Left cardiac atrium (tissue), 4 donors: ENCODE results near the gene ITPA. TPM values are rescaled to one million over a fixed set of nuclear protein-coding genes. Genes with fewer than 3 reads are reported as not detected.
"Not testable (repeated sequence)": the region's sequence is repeated elsewhere in the genome, so short reads cannot be mapped to it uniquely, and the experiment has no call there.

ENCODE experiments used
- ATAC-seq, 2 donors: fragments of 200-7000 bp; cut with Tn5 transposase; one replicate each; pipeline ENCODE4 v1.9.1; 2020; ENCODE audit warnings: mild to moderate bottlenecking in 2 of 2, moderate library complexity in 2 of 2
- DNase-seq: peaks from one replicate; pipeline ENCODE4 v3.0.0-alpha.2; 2020
- intact Hi-C, 2 donors: fragments of 100-400 bp; cut with DNase I; formaldehyde crosslinking; loops; one replicate each; pipeline versions ENCODE4 v1.14.1 to v1.15.1; 2022 to 2023
- total RNA-seq, 2 donors: library from RNA; stranded (reverse); fragmentation: NEBNext Ultra II Directional; extraction: Animal tissue kit (Norgen Biotek cat#: 25700); gene quantifications; one replicate each; pipeline ENCODE4 v1.2.1, GENCODE V29; 2021
- donor health status: DM: no; HTN: yes; CAD: no.
- donor health status: DM: no; HTN: yes; CAD: no; lungs with severe emphysema.
- donor health status: DM: yes; HTN: yes; CAD: no.
- donor health status: Dilated cardiomyopathy.

The ITPA gene
- total RNA-seq, 2 donors from 2014 or later: 18.7 to 25.7 TPM

- DNase-seq: no peak
- intact Hi-C loops: no loop called here
- ATAC-seq: no peak
These were observed 15.3 kb upstream of the ITPA start for GRCh38 chr20:3193806-3194616.

GRCh38 chr20:3194617-3195280 is 14.5 kb upstream of the ITPA start:
- ATAC-seq (no peak), DNase-seq (no peak)
- intact Hi-C loops: no loop called here

- DNase-seq: no peak
- no peak for ATAC-seq
These were observed 13.6 kb upstream of the ITPA start for GRCh38 chr20:3195590-3196237.

DNA sequence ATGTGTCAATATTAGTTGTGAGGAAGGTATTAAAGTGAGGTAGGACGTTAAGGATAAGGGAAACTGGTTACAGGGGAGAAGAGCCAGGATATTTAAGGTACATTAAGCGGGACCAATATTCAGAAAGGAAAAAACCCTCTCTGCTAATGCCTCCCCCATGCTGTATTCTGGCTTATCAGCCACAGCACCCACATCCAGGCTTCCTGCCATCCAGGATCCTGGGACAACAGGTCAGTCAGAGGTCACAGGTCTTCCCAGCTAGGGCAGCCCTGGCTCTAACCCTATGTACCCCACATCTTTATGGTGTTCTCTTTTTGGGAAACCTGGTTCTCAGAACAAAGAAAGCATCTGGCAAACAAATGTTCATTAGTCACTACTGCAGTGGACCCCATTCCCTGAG is 10.1 kb upstream of the ITPA start:
- DNase-seq: no peak
- intact Hi-C loops: no loop called here
- ATAC-seq: no peak

More at GRCh38 chr20:3195590-3196237, 13.6 kb upstream of the ITPA start:
- intact Hi-C loops: no loop called here

DNA sequence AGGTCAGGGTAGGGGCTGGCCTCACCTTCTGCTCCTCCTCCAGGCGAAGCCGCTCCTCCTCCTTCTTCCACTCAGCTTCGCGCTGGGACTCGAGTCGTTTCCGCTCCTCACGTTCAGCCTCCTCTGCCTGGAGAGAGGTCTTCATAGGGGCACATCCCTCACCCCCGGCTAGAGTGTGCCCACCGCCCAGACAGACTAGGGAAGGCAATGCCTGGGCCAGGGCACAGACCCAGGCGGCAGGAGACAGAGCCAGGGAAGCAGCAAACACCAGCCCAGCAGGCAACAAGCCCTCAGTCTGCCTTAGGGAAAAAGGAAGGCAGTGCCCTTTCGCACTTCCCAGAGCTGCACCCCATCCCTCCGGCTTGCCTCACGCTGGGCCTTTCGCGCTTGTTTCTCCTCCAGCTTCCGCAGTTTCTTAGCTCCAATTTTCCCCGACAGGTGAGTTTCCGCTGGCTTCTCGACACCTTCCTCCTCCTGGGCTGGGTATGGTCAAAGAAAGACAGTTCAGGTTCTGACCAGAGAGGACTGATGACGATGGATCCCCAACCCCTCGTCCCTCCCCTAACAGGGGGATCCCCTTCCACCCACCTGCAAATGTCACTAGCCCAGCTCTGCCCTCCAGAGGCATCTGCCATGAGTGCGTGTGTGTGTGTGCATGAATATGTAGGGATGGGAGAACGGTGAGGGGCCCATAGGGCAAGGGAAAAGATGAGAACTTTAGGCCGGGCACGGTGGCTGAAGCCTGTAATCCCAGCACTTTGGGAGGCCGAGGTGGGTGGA is 9.1 kb upstream of the ITPA start:
- intact Hi-C loops: no loop called here
- no peak for ATAC-seq
- no peak for DNase-seq

- intact Hi-C loops: no loop called here
- no peak for ATAC-seq
- DNase-seq: no peak
These were observed 6.4 kb upstream of the ITPA start for GRCh38 chr20:3202965-3203314.

- ATAC-seq: peak; percentile 18 to 38
- intact Hi-C loops: no loop called here
- no peak for DNase-seq
These were observed 5.8 kb upstream of the ITPA start for GRCh38 chr20:3203315-3204123.

DNA sequence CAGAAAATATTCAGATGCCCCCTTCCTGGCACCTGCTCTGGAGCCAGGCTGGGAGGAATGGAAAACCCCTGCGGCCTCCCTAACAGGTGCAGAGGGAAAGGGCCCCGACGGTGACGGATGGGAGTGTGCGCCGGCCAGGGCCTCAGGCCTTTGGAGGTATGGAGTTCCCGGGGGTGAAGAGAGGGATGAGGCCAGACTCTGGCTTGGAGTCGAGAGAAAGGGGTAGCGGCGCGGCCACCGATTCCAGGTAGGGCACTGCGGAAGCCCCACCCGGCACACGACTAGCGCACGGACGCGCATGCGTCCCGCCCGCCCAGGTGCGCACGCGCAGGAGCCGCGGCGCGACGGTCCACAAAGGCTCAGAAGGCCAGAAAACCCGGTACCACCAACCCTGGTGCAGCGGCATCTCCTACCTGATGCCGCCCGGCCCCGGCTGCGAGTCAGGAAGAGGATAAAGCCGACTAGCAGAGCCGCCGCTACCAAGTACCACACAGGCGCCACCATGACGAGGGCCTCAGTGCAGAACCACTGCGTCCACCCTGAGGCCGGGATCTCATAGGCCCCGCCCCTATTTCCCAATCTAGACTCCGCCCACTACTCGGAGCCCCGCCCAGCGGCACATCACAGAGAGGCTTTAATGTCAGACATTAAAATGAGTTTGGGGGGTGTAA is 5.0 kb upstream of the ITPA start, which contains the start of gene DDRGK1:
Gene DDRGK1, minus strand, starts transcription at position 559 of the 671 bp plus-strand sequence. Its CDS starts 55 bp downstream, at position 504.
- intact Hi-C loops: no loop called here
- DNase-seq (peak; percentile 89), ATAC-seq (peak; percentile 96)

- no peak for ATAC-seq
- intact Hi-C loops: no loop called here
- no peak for DNase-seq
These were observed 477 bp upstream of the ITPA start for GRCh38 chr20:3208786-3209256.

DNA sequence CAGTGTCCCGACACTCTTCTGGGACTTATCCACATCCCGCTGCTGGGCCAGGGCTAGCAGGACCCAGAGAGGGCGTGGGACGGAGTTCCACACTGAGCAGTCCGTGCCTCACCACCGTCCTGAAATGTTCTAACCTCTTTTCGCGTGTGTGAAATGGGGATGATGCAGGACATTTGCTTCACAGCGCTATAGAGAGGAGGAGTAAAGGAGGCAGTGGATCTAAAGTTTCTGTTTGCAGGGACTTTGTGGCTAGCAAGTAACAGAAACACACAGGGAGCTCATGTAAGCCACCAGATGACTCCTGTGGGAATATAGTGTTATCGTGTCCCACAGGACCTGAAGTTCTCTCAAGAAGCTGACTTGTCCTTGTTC is 634 bp downstream of the ITPA start:
- DNase-seq (no peak), ATAC-seq (peak; percentile 35 to 40)
- intact Hi-C loops: no loop called here

- intact Hi-C loops: no loop called here
- ATAC-seq (no peak), DNase-seq (no peak)
These were observed 1.0 kb downstream of the ITPA start for GRCh38 chr20:3210346-3210745.

DNA sequence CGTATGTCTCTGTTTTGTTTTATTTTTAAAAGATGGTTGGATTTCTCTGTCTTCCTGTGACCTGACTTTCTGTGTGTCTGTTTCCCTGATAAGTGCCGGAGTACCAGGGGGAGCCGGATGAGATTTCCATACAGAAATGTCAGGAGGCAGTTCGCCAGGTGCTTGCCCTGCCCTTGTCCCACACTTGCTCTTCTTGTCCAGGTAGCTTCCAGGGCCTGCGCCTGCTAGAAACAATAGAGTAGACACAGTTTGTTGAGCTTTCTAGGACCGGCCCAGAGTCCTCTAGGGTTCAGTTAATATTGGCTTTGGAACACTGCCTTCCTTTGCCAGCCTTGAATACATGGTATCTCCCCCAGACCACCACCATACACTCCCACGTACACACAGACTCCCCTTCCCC is 3.9 kb downstream of the ITPA start:
- intact Hi-C loops: no loop called here
- no peak for DNase-seq
- ATAC-seq: no peak

- intact Hi-C loops, ATAC-seq: not testable (repeated sequence)
These were observed 6.1 kb downstream of the ITPA start for GRCh38 chr20:3215359-3215917.

GRCh38 chr20:3218307-3218988 is 9.2 kb downstream of the ITPA start:
- intact Hi-C loops: no loop called here

More at GRCh38 chr20:3215359-3215917, 6.1 kb downstream of the ITPA start:
- not testable (repeated sequence) for DNase-seq

GRCh38 chr20:3221398-3222226 is 12.3 kb downstream of the ITPA start:
- ATAC-seq (no peak), DNase-seq (no peak)
- intact Hi-C loops: loop anchor here in 1 of 2 donors (5.0 kb wide), 1 partner anchor 96 kb away; no protein-coding TSS in a partner anchor

More at GRCh38 chr20:3218307-3218988, 9.2 kb downstream of the ITPA start:
- peak; percentile 78 to 85 for ATAC-seq
- peak; percentile 66 for DNase-seq
